GM12891 (cell line): ENCODE data around the gene HGD.

Experiments
- POLR2A ChIP-seq: IDR thresholded peaks from 2 replicates; pipeline ENCODE4 v1.6.1; 2011; ENCODE audit warnings: low read depth, low read length, control low read depth
- TAF1 ChIP-seq: IDR thresholded peaks from 2 replicates; pipeline ENCODE4 v1.6.1; 2011; ENCODE audit warnings: low read depth, low read length, control low read depth

DNA sequence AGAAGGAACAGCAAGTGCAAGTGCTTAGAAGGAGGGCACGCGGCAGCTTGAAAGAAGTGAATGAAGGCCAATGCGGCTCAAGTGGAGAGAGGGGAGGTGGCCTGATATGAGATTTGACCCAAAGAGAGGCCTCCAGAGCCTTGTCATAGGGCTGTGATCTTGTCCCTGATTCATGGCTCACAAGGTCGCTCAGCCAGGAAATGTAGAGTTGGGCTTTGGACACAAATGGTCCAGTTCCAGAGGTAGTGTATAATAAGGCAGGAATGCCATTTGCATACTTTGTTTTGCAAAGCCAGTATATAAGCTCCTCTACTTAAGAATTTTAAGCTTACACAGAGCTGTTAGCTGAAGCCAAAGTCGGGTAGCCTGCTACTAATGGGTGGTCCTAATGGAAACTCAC, 33.7 kb downstream of the HGD start:
- TF ChIP-seq POLR2A (no peak), TAF1 (no peak)
